ENCODE results near the gene THNSL1.

Gene THNSL1

DNA sequence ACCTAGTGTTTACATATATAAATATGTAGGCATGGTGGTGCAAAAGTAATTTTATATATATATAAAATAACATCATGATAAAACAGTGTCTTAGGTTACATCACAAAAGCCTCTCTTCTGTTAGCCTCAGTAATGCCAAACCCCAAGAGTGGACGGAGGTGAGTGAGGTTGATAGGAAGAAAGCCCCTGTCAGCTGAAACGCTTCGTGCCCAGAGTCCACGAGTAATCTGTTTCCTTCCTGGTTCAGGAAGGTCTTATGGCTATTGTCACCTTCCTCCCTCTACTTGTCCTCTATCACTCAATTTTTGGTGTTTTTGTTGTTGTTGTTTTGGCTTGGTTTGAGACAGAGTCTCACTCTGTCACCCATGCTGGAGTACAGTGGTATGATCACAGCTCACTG is 41.5 kb downstream of the THNSL1 start:
- no peak for DNase-seq (ENCODE audit: low read depth)

GRCh38 chr10:25059990-25060389 is 43.6 kb downstream of the THNSL1 start:
- peak; percentile 67 for DNase-seq (ENCODE audit: low read depth)

DNA sequence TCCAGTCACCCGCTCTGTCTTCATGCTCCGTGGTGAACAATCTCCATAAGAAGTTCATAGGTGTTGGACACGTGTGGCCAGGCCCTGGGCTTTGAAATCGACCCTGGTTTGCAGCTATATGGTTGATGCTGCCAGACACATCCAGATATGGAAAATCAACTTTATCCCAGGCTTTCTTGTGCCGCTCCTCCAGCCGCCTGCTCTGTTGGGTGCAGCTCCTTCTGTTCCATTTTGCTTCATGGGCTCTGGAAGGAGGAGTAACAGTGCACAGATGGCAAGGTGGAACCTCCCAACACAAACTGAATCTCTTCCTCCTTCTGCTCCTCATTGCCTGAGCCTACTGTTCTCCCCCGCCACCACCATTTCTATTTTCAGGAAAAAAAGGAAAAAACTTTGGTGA is 44.7 kb downstream of the THNSL1 start:
- DNase-seq (ENCODE audit: low read depth): no peak

DNA sequence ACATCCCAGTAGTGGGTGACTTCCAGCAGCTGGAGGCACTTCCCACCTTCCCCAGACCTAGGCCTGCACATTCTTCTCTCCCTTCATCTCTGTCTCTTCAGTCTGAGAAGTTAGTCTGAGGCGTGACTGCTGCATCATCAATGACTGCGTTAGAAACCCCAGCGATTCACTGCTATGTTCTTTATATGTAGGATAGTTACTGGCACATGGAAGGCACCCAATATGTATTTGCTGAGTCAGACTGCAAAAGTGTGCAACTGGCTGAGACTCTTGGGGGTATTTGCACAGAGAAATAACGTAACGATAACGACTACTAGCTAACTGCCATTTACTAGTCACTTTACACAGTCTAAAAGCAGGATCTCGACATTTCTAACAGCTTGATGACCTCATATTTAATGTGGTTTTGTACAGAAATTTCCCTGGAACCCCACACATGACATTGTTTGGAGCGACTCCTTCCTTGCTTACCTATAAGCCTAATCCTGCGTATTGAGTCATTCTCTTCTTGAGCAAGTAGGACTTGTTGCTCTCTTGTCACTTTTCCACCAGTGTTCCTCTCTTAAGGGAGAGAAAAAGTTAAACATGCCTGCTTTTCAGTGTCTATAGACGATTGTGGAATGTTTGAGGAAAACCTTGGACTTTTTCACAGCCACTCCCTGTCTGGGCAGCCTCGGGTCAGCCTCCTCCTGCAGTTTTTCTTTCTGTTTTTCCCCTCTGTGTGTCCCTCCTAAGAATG is 45.5 kb downstream of the THNSL1 start:
- DNase-seq (ENCODE audit: low read depth): no peak

- no peak for DNase-seq (ENCODE audit: low read depth)
Observed at GRCh38 chr10:25063157-25063556, 46.7 kb downstream of the THNSL1 start.

DNA sequence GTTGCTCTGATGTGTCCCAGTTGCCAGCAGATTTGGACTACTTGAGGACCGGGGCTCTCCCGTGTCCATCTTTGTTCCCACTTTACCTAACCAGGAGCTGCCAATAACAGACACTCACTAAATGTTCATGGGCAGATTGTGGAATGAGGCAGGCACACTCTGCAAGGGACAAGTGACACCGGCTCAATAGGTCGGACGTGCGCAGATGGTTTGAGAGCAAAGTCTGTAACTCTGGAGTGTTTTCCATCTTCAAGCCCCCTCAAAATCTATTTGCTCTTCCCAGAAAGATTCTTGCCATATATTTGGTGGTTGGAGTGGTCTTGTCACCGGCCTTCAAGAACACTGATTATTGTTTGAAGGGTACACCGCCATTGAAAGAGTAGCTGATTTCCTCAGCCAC is 47.2 kb downstream of the THNSL1 start:
- DNase-seq (ENCODE audit: low read depth): no peak

GRCh38 chr10:25064401-25064800 is 48.0 kb downstream of the THNSL1 start:
- no peak for DNase-seq (ENCODE audit: low read depth)

GRCh38 chr10:25065761-25066476 is 49.5 kb downstream of the THNSL1 start:
- DNase-seq (ENCODE audit: low read depth): no peak

- DNase-seq (ENCODE audit: low read depth): no peak
Observed at GRCh38 chr10:25068152-25069058, 52.0 kb downstream of the THNSL1 start.

DNA sequence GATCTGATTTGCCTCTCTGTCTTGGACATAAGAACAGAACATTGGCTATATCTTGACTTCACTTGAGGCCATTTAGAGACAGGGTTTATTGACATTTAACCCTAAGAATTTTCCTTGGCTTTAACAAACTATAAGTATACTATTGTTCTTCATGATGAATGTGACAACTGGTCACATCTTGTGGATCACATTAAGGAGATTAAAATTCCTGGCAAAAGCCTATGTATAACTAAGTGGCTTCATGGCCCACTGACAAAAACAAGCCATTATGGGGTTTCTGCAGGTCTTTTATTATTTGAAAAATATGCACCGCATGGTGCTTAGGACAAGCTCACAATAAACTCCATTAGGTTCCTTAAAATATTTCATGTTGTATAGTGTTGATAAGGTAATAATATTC is 54.8 kb downstream of the THNSL1 start:
- no peak for DNase-seq (ENCODE audit: low read depth)

DNA sequence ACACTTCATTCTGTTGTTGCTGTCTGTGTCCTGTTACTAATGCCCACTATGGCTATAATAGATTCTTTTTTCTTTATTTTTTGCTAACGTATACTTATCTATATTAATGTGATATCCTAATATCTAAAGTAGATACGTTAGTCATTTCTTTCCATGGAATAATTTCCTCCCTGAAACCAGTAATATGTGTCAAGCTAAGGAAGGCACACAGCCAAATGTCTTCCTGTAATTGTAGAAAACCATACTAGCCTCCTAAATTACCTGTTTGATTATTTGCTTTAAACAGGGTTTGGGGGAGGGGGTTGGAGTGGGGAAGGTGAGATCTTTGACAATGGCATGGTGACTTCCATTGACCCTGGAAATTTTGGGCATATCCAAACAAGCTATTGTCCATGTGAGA is 56.4 kb downstream of the THNSL1 start:
- no peak for DNase-seq (ENCODE audit: low read depth)

- DNase-seq (ENCODE audit: low read depth): no peak
Observed at GRCh38 chr10:25075825-25076224, 59.4 kb downstream of the THNSL1 start.

Data from non-pigmented ciliary epithelial cell (primary cell).